OCI-LY3 (cell line): ENCODE results near the gene PAIP2.
"Not testable (repeated sequence)": the region's sequence is repeated elsewhere in the genome, so short reads cannot be mapped to it uniquely, and the experiment has no call there.

ENCODE experiments used
- H2AFZ ChIP-seq: fragments of 200-600, 300-600 bp; shearing (Covaris generic); 2 replicates; pipeline ENCODE4 v1.6.0; 2014; ENCODE audit warnings: antibody characterized with exemption, low read depth, low read length
- H3K27ac ChIP-seq: fragments of 200-600, 300-600 bp; sonication (generic); 2 replicates; pipeline ENCODE4 v1.5.1; 2014; ENCODE audit warnings: mild to moderate bottlenecking, low read length, moderate library complexity, mixed read lengths
- H3K27me3 ChIP-seq: fragments of 200-600, 300-600 bp; sonication (generic); 2 replicates; pipeline ENCODE4 v1.6.1; 2014; ENCODE audit warnings: low read depth, low read length, mixed read lengths
- H3K36me3 ChIP-seq: fragments of 200-600, 300-600 bp; sonication (generic); replicated peaks from 2 replicates; pipeline ENCODE3; 2014; ENCODE audit warnings: low read depth, low read length, mixed read lengths
- H3K4me1 ChIP-seq: fragments of 300-600, 200-600 bp; sonication (generic); 2 replicates; pipeline ENCODE4 v1.6.1; 2014; ENCODE audit warnings: low read length, mixed read lengths
- H3K4me2 ChIP-seq: fragments of 200-600, 300-600 bp; sonication (generic); 2 replicates; pipeline ENCODE4 v1.6.1; 2014; ENCODE audit warnings: low read length, mixed read lengths
- H3K4me3 ChIP-seq: fragments of 300-600, 200-600 bp; sonication (generic); 2 replicates; pipeline ENCODE4 v1.5.1; 2014; ENCODE audit warnings: antibody characterized with exemption, mild to moderate bottlenecking, low read length, moderate library complexity
- H3K79me2 ChIP-seq: fragments of 300-600, 200-600 bp; shearing (Covaris generic); 2 replicates; pipeline ENCODE4 v1.6.1; 2014; ENCODE audit warnings: mild to moderate bottlenecking, low read length, mixed read lengths
- H3K9ac ChIP-seq: fragments of 300-600, 200-600 bp; shearing (Covaris generic); 2 replicates; pipeline ENCODE4 v1.6.0; 2014; ENCODE audit warnings: mild to moderate bottlenecking, low read length, moderate library complexity
- H3K9me3 ChIP-seq: fragments of 200-600, 300-600 bp; shearing (Covaris generic); 2 replicates; pipeline ENCODE4 v1.6.1; 2014; ENCODE audit warnings: low read length, mixed read lengths; ENCODE audit not compliant: insufficient read depth
- H4K20me1 ChIP-seq: fragments of 200-600, 300-600 bp; sonication (generic); 2 replicates; pipeline ENCODE4 v1.6.1; 2016; ENCODE audit warnings: low read length, mixed read lengths; ENCODE audit not compliant: insufficient read depth
- EZH2phosphoT487 ChIP-seq: fragments of 200-600 bp; shearing (Covaris generic); IDR thresholded peaks from 2 replicates; pipeline ENCODE4 v1.6.1; 2018; ENCODE audit warnings: antibody characterized with exemption, mixed run types, low read depth
- TF ChIP-seq, protein P1 (sequence below): fragments of 200-600, 300-600 bp; sonication (generic); IDR thresholded peaks from 2 replicates; pipeline ENCODE4 v1.5.1; 2014; ENCODE audit warnings: antibody characterized with exemption, low read length, low read depth

The PAIP2 gene

GRCh38 chr5:139354186-139354585 is 12.5 kb downstream of the PAIP2 start:
- Histone ChIP-seq H3K79me2 (peaks cover 44% of the 10 kb centered on the region), H3K36me3 (no peaks in the 10 kb centered on the region)

DNA sequence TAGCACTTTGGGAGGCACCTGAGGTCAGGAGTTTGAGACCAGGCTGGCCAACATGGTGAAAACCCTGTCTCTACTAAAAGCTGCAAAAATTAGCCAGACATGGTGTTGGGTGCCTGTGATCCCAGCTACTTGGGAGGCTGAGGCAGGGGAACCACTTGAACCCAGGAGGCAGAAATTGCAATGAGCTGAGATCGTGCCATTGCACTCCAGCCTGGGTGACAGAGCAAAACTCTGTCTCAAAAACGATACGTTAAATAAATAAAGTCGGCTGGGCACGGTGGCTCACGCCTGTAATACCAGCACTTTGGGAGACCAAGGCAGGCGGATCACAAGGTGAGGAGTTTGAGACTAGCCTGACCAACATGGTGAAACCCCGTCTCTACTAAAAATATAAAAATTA is 14.2 kb downstream of the PAIP2 start:
- Histone ChIP-seq H3K79me2 (peaks cover 46% of the 10 kb centered on the region), H4K20me1 (peaks cover 32% of the 10 kb centered on the region; the same call in 1 of the 2 replicates)
- not testable (repeated sequence) for H3K27me3 ChIP-seq, H2AFZ ChIP-seq, H3K9ac ChIP-seq, H3K4me1 ChIP-seq, H3K4me3 ChIP-seq, H3K27ac ChIP-seq, H3K4me2 ChIP-seq, H3K9me3 ChIP-seq, H3K36me3 ChIP-seq

More at GRCh38 chr5:139354186-139354585, 12.5 kb downstream of the PAIP2 start:
- no peaks in the 10 kb centered on the region for H3K27me3 ChIP-seq
- H3K4me3 ChIP-seq, result no peak overlapping the region
- peaks cover 34% of the 10 kb centered on the region; the same call in 1 of the 2 replicates for H4K20me1 ChIP-seq
- H3K9ac ChIP-seq, result no peak overlapping the region
- no peaks in the 10 kb centered on the region for H3K4me1 ChIP-seq
- no peak overlapping the region for H2AFZ ChIP-seq
- TF ChIP-seq EZH2phosphoT487, result no peak
- TF ChIP-seq, protein P1, sequence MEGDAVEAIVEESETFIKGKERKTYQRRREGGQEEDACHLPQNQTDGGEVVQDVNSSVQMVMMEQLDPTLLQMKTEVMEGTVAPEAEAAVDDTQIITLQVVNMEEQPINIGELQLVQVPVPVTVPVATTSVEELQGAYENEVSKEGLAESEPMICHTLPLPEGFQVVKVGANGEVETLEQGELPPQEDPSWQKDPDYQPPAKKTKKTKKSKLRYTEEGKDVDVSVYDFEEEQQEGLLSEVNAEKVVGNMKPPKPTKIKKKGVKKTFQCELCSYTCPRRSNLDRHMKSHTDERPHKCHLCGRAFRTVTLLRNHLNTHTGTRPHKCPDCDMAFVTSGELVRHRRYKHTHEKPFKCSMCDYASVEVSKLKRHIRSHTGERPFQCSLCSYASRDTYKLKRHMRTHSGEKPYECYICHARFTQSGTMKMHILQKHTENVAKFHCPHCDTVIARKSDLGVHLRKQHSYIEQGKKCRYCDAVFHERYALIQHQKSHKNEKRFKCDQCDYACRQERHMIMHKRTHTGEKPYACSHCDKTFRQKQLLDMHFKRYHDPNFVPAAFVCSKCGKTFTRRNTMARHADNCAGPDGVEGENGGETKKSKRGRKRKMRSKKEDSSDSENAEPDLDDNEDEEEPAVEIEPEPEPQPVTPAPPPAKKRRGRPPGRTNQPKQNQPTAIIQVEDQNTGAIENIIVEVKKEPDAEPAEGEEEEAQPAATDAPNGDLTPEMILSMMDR, result no peak
- no peak overlapping the region for H3K4me2 ChIP-seq
- no peak overlapping the region for H3K27ac ChIP-seq
- no peaks in the 10 kb centered on the region for H3K9me3 ChIP-seq

DNA sequence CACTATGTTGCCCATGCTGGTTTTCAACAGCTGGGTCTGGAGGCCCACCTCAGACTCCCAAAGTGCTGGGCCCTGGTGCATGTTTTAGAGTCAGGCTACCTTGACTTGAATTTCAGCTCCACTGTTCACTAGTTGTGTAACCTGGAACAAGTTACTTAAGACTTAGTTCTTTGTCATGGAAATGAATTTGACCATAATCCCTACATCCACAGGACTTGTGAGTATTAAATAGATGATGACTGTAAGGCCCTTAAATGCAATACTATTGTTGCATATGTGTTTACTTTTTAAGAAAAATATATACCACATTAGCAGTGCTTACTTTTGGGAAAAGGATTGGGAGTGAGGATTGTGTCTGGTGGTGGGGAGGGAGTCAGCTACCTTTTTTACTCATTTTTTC is 16.4 kb downstream of the PAIP2 start:
- Histone ChIP-seq H3K27me3 (no peaks in the 10 kb centered on the region), H4K20me1 (peaks cover 26% of the 10 kb centered on the region; the same call in 1 of the 2 replicates), H3K4me1 (no peaks in the 10 kb centered on the region), H2AFZ (no peak overlapping the region), H3K79me2 (peaks cover 40% of the 10 kb centered on the region), H3K9ac (no peak overlapping the region), H3K9me3 (no peaks in the 10 kb centered on the region), H3K4me2 (no peak overlapping the region), H3K36me3 (no peaks in the 10 kb centered on the region), H3K4me3 (no peak overlapping the region), H3K27ac (no peak overlapping the region)
- TF ChIP-seq, protein P1, result no peak
- no peak for TF ChIP-seq EZH2phosphoT487

DNA sequence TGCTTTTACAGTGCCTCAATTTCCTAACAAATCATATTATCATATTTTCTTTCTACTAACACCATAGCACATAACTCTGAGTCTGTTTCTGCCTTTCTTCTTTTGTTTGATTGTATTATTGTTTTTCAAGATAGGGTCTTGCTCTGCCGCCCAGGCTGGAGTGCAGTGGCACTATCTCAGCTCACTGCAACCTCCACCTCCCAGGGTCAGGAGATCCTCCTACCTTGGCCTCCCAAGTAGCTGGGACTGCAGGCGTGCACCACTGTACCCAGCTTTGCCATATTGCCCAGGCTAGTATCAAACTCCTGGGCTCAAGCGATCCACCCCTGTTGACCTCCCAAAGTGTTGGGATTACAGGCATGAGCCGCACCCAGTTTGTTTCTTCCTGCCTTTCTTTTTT is 18.7 kb downstream of the PAIP2 start:
- peaks cover 8% of the 10 kb centered on the region for H3K36me3 ChIP-seq
- H3K4me1 ChIP-seq, result no peaks in the 10 kb centered on the region
- peaks cover 17% of the 10 kb centered on the region; the same call in 1 of the 2 replicates for H4K20me1 ChIP-seq
- no peak overlapping the region for H3K9ac ChIP-seq
- no peak overlapping the region for H2AFZ ChIP-seq
- TF ChIP-seq, protein P1, result no peak
- TF ChIP-seq EZH2phosphoT487, result no peak
- no peak overlapping the region for H3K4me2 ChIP-seq
- no peak overlapping the region for H3K4me3 ChIP-seq
- no peaks in the 10 kb centered on the region for H3K9me3 ChIP-seq
- no peaks in the 10 kb centered on the region for H3K27me3 ChIP-seq
- no peak overlapping the region for H3K27ac ChIP-seq
- peaks cover 33% of the 10 kb centered on the region for H3K79me2 ChIP-seq

DNA sequence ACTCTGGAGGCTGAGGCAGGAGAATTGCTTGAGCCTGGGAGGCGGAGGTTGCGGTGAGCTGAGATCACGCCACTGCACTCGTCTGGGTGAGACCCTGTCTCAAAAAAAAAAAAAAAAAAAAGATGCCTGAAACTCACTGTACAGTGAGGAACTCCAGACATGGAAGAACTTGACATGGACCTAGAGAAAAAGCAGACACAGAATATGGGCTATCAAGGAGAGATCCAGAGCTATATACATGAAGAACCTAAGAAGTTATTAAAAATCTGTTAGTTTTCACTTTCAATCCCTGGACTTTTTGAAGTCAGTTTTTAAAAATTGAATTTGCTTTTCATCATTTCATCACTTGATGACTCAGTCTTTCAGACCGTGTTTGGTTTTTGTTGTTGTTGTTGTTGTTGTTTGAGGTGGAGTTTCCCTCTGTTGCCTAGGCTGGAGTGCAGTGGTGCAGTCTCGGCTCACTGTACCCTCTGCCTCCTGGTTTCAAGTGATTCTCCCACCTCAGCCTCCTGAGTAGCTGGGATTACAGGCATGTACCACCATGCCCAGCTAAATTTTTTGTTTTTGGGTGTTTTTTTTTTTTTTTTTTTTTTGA is 20.3 kb downstream of the PAIP2 start:
- Histone ChIP-seq H3K27ac (no peak overlapping the region), H3K4me3 (no peak overlapping the region), H3K9ac (no peak overlapping the region), H3K79me2 (peaks cover 27% of the 10 kb centered on the region), H2AFZ (no peak overlapping the region), H3K4me2 (no peak overlapping the region), H3K4me1 (no peaks in the 10 kb centered on the region), H3K36me3 (peaks cover 8% of the 10 kb centered on the region), H3K27me3 (no peaks in the 10 kb centered on the region), H3K9me3 (no peaks in the 10 kb centered on the region), H4K20me1 (peaks cover 15% of the 10 kb centered on the region; the same call in 1 of the 2 replicates)
- no peak for TF ChIP-seq EZH2phosphoT487
- TF ChIP-seq, protein P1, result no peak
